KMS-11 (cell line): ENCODE data around the gene ZNF397.

ENCODE experiments used
- H2AFZ ChIP-seq: fragments of 200-600 bp; sonication (generic); 2 replicates; pipeline ENCODE4 v1.6.1; 2016; ENCODE audit warnings: antibody characterized with exemption, mixed run types, low read depth
- H3K27ac ChIP-seq: fragments of 200-600 bp; sonication (generic); 2 replicates; pipeline ENCODE4 v1.6.1; 2016; ENCODE audit warnings: mild to moderate bottlenecking, mixed run types
- H3K27me3 ChIP-seq: fragments of 200-600 bp; sonication (generic); 2 replicates; pipeline ENCODE4 v1.6.1; 2017; ENCODE audit warnings: mild to moderate bottlenecking, low read depth, mixed run types, moderate library complexity; ENCODE audit not compliant: insufficient read depth
- H3K36me3 ChIP-seq: fragments of 200-600 bp; sonication (generic); 2 replicates; pipeline ENCODE4 v1.6.1; 2017; ENCODE audit warnings: mild to moderate bottlenecking, mixed run types; ENCODE audit not compliant: insufficient read depth
- H3K4me1 ChIP-seq: fragments of 200-600 bp; sonication (generic); 2 replicates; pipeline ENCODE4 v1.6.1; 2016; ENCODE audit warnings: mild to moderate bottlenecking, low read depth, mixed run types; ENCODE audit not compliant: poor library complexity, severe bottlenecking
- H3K4me2 ChIP-seq: fragments of 200-600 bp; sonication (generic); 2 replicates; pipeline ENCODE4 v1.7.0; 2016; ENCODE audit warnings: mild to moderate bottlenecking, mixed run types
- H3K4me3 ChIP-seq: fragments of 200-600 bp; sonication (generic); IDR thresholded peaks from 2 replicates; pipeline ENCODE4 v1.6.1; 2017; ENCODE audit warnings: low read depth, low read length, mixed read lengths; ENCODE audit not compliant: insufficient read depth
- H3K79me2 ChIP-seq: fragments of 200-600 bp; sonication (generic); 2 replicates; pipeline ENCODE4 v1.6.1; 2016; ENCODE audit warnings: low read depth, mixed run types; ENCODE audit not compliant: insufficient read depth
- H3K9ac ChIP-seq: fragments of 200-600 bp; sonication (generic); 2 replicates; pipeline ENCODE4 v1.6.1; 2016; ENCODE audit warnings: mild to moderate bottlenecking, mixed run types
- H4K20me1 ChIP-seq: fragments of 200-600 bp; sonication (generic); 2 replicates; pipeline ENCODE4 v1.6.1; 2016; ENCODE audit warnings: mild to moderate bottlenecking, mixed run types; ENCODE audit not compliant: insufficient read depth
- TF ChIP-seq, protein P1 (sequence below): fragments of 200-600 bp; sonication (generic); conservative IDR thresholded peaks from 2 replicates; pipeline ENCODE4 v1.6.1; 2017; ENCODE audit warnings: low read depth, mild to moderate bottlenecking, antibody characterized with exemption, low read length, moderate library complexity, mixed read lengths

Gene ZNF397

DNA sequence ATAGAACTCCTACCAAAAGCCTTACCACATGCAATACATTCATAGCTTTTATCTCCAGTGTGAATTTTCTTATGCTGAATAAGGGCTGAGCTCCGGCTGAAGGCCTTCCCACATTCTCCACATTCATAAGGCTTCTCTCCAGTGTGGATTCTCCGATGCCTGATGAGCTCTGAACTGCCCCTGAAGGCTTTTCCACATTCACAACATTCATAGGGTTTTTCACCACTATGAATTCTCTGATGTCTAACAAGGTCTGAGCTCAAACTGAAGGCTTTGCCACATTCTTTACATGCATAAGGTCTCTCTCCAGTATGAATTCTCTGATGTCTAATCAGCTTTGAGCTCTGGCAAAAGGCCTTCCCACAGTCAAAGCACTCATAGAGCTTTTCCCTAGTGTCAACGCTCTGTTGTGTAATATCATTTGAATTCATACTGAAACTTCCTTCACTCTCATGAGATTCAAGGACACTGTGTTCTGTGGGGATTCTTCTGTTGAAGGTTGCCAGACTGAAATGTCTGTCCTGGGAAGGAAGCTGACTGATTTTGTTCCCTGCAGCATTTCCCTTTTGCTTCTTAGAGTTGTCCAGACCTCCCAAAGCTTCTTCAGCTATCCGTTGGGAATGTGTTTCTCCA lies 12.9 kb downstream of the ZNF397 start:
- Histone ChIP-seq H3K4me1 (no peaks in the 10 kb centered on the region), H2AFZ (no peak overlapping the region), H3K79me2 (no peaks in the 10 kb centered on the region), H3K36me3 (no peaks in the 10 kb centered on the region), H3K4me2 (no peak overlapping the region), H3K4me3 (no peak overlapping the region), H4K20me1 (no peaks in the 10 kb centered on the region), H3K27ac (no peak overlapping the region), H3K27me3 (no peaks in the 10 kb centered on the region), H3K9ac (no peak overlapping the region)
- TF ChIP-seq, protein P1, sequence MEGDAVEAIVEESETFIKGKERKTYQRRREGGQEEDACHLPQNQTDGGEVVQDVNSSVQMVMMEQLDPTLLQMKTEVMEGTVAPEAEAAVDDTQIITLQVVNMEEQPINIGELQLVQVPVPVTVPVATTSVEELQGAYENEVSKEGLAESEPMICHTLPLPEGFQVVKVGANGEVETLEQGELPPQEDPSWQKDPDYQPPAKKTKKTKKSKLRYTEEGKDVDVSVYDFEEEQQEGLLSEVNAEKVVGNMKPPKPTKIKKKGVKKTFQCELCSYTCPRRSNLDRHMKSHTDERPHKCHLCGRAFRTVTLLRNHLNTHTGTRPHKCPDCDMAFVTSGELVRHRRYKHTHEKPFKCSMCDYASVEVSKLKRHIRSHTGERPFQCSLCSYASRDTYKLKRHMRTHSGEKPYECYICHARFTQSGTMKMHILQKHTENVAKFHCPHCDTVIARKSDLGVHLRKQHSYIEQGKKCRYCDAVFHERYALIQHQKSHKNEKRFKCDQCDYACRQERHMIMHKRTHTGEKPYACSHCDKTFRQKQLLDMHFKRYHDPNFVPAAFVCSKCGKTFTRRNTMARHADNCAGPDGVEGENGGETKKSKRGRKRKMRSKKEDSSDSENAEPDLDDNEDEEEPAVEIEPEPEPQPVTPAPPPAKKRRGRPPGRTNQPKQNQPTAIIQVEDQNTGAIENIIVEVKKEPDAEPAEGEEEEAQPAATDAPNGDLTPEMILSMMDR = no peak

- Histone ChIP-seq H3K27me3 (no peaks in the 10 kb centered on the region), H3K27ac (no peak overlapping the region), H4K20me1 (no peaks in the 10 kb centered on the region), H3K36me3 (no peaks in the 10 kb centered on the region), H2AFZ (no peak overlapping the region), H3K4me1 (no peaks in the 10 kb centered on the region), H3K4me3 (no peak overlapping the region), H3K4me2 (no peak overlapping the region), H3K9ac (no peak overlapping the region), H3K79me2 (no peaks in the 10 kb centered on the region)
- TF ChIP-seq, protein P1 = no peak
Measured at GRCh38 chr18:35256947-35257346, 16.1 kb downstream of the ZNF397 start.

GRCh38 chr18:35264409-35264808 lies 23.6 kb downstream of the ZNF397 start:
- Histone ChIP-seq H3K9ac (no peak overlapping the region), H3K36me3 (no peaks in the 10 kb centered on the region), H3K4me1 (no peaks in the 10 kb centered on the region), H3K4me2 (no peak overlapping the region), H3K4me3 (no peak overlapping the region), H3K79me2 (no peaks in the 10 kb centered on the region), H2AFZ (no peak overlapping the region), H4K20me1 (no peaks in the 10 kb centered on the region), H3K27ac (no peak overlapping the region), H3K27me3 (no peaks in the 10 kb centered on the region)
- TF ChIP-seq, protein P1 = no peak

DNA sequence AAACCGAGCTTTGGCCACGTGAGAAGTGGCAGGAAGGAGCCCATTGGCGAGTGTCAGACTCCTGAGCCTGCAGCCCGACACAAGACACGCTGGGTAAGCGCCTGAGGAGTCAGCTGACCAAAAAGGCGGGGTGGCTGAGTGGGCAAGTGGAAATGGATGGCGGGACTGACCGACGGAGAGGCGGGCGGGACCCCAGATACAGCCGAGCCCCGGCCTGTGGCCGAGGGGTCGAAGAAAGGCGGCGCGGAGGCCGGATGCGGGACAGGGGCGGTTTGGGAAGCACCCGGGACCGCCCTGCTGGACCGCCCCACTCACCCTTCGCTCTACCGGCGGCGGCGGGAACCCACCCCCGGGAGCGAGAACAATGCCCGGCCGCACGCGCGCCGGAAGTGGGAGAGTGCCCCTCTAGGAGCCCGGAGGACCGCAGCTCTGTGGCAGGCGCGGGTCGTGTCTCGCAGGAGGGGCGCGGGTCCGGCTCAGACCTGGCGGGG lies 26.4 kb downstream of the ZNF397 start:
- H3K4me3 ChIP-seq = no peak overlapping the region
- no peaks in the 10 kb centered on the region for H3K4me1 ChIP-seq
- H3K9ac ChIP-seq = no peak overlapping the region
- H4K20me1 ChIP-seq = no peaks in the 10 kb centered on the region
- TF ChIP-seq, protein P1 = no peak
- H3K36me3 ChIP-seq = no peaks in the 10 kb centered on the region
- no peak overlapping the region for H3K27ac ChIP-seq
- H3K4me2 ChIP-seq = no peak overlapping the region
- H2AFZ ChIP-seq = no peak overlapping the region
- no peaks in the 10 kb centered on the region for H3K79me2 ChIP-seq
- no peaks in the 10 kb centered on the region for H3K27me3 ChIP-seq
